DMS 273 (cell line): ENCODE data around the gene LCA5L.

ENCODE experiments used
- DNase-seq: peaks from one replicate; lab custom pipeline; 2025; ENCODE audit not compliant: unreplicated experiment; lab: John Stamatoyannopoulos, UW

LCA5L gene

DNA sequence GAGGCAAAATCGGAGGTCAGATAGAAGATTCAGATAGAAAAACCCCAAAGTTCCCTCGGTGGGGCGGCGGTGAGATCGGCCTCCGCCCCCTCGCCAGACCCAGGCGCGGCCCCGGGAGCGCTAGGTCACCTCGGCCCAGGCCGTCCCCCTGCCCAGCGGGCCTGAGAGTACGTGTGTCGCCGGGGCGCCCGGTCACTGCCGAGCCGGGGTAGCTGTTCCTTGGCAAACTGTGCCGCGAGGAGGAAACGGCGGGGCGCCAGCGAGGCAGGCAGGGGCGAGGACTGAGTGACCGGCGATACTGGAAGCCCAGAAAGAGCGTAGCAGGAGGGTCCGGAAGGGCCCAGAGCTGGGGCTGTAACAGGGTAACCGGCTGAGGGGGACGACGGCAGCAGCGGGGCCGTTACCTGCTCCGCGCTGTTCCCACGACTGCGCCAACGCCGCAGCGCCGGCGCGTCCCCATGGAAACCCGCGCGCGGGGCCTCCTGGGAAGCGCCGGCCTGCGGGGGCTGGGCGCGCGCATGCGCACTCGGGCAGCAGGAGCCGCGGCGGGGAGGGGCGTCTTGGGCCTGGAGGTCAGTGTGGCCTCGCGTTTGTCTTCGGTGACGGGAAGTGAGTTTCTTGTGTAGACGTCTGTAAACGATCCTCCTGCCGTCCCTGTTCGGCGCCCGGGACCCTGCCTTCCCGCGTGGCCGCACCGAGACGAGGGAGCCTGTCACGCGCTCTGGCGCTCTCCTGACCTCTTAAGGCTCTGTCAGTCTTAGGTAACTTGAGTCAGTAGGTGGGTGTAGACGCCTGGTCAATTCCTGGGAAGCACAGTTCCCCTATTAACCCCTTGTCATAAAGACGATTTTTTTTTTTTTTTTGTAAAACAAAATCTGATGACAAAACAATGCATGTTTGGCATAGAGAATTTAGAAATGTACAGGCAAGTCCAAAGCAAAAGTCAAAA lies at the start of gene LCA5L:
Gene LCA5L (minus strand): TSS at position 458 of the 949 bp plus-strand sequence. CDS start 17,285 bp downstream, outside the sequence.
- DNase-seq, result peak; percentile 97

DNA sequence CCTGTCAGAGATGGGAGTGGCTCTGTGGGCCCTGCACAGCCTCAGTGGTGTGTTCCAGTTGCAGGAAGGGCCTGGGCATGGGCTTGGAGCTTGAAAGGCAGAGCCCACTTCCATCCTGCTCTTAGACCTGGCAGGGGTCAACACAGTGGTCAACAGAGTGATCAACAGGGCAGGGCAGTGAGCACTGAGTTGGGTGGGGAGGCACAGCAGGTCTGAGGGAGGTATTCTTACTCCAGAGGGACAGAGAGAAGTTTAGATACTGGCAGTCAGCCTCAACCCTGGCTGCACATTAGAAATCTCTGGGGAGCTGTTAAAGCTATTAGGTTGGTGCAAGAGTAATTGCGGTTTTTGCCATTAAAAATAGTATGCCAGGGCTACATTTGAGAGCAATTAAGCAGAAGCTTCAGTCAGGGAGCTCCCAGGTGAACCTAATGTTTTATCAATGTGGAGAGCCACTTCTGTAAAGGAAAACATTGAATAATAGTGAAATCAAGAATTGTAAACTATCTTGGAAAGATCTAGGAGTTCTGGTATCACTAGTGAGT lies 43.9 kb upstream of the LCA5L start:
- DNase-seq, result peak; percentile 34

DNA sequence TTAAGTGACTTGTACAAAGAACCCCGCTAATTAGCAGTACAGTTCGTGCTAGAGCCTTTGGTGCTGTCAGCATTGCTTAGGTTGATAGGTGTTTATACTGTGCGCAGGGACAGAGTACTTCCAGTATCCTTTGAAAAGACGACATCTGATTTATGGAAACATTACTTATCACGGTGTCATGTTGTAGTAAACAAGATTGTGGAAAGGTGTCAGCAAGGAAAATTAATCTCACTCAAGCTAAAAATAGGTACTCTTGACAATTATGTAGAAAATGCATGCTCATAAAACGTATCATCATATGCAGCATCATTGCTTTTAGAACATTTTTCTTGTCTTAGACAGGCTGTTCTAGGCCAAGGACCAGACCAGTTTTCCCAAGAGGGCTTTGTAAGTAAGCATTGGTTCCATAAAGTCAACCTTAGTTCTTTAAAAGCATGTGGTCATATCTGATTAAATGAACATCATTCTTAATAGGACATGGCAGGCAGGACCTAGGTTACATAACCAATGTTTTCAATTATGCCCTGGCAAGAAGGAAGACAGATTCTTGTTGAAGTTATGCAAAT lies 39.2 kb upstream of the LCA5L start:
- DNase-seq, result no peak

DNA sequence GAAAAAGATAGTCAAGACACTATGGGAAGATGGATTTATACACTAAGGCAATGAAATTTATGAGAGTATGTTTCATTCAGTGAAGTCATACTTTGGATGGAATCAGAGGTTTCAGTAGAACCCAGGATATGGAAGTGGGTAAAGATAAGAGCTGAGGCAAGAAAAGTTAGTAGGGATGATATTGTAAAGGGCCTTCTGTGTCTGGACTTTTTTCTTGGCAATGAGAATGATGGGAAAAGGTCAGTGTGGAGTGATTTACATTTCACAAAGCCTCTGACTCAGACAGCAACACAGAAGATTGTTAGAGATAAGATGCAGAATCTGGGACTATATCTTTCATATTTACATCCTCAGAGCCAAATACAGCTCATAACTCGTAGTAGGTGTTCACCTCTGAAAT lies 38.3 kb upstream of the LCA5L start:
- DNase-seq, result no peak

DNA sequence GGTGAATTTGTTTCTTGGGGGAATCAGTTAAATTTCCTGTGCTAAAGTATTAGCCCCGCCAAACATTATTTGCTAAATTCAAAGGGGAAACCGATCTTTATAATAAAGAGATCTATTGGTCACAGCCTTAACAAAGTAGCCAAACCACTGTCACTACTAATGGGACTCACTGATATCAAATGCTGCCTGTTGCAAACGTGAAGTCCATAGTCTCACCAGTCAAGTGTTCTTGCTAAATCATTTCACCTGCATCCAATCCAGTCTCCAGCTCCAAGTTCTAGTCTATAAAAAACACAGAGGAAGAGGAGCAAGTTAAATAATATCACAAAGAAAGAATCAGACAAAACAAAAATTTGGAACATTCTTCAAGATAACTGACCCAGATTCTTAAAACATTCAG lies 36.3 kb upstream of the LCA5L start:
- no peak for DNase-seq

DNA sequence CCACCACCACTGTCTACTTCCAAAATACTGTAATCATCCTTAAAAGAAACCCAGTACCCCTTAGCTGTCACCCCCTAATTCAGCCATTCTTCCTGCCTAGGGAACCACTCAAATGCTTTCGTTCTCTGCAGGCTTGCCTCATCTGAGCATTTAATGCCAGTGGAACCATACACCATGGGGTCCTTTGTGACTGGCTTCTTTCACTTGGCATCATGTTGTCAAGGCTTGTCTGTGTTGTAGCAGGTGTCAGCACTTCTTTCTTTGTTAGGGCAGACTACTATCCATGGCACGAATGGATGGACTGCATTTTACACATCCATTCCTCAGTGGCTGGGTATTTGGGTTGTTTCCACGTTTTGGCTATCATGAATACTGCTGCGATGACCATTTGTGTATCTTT lies 34.7 kb upstream of the LCA5L start:
- no peak for DNase-seq

DNA sequence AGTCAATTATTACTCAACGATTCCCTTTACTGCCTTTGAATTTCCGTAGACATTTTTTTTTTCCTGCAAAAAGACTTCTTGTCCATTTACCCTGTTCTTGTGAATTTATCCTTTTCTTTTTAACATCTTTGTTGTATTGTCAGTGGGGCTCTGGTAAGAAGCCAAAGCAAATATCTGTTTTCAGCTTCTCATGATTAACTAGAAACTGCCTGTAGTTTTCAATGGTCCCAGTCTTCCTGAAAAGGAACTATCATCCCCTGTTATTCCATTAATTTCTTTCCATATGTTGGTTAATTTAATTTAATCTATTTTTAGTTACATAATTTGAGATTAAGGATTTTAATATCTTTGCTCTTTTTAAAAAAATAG lies 34.2 kb upstream of the LCA5L start:
- no peak for DNase-seq

DNA sequence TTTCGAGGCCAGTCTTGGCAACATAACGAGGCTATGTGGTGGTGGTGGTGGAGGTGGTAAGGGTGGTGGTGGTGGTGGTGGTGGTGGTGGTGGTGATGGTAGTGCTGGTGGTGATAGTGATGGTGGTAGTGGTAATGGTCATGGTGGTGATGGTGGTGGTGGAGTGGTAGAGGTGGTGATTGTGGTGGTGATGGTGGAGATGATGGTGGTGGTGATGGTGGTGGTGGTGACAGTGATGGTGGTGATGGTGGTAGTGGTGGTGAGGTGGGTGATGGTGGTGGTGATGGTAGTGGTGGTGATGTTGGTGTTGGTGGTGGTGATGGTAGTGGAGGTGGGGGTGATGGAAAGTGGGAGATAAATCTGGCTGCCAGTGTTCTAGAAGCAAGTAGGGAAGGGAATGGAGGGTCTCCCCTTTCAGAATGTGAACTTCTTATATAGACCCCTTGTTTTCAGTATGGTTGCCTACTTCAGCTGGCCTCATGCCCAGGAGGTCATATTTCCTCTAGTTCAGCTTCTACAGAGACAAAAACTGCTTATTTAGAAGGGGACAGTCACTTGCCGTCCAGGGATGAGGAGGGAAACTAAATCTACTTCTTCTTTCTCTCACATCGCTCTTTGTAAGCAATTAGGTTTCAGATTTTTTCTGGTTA lies 33.7 kb upstream of the LCA5L start:
- DNase-seq, result no peak

DNA sequence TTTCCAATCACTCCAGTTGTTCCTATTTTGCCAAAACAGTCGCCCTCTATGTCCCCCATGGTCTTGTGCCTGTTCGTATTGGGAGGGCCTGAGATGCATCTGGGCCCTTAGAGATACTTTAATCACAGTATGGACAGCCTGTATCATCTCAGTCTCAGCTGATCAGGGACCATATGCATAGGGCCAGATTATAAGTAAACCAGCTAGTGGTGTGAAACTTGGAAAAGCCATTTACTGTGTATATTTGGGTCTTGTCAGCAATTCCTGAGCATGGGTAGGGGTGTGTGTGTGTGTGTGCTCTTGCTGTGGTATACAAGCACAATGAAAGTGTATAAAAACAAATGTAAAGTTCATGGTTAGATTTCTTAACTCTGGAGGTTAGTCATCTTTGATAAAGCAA lies 29.0 kb upstream of the LCA5L start:
- no peak for DNase-seq

DNA sequence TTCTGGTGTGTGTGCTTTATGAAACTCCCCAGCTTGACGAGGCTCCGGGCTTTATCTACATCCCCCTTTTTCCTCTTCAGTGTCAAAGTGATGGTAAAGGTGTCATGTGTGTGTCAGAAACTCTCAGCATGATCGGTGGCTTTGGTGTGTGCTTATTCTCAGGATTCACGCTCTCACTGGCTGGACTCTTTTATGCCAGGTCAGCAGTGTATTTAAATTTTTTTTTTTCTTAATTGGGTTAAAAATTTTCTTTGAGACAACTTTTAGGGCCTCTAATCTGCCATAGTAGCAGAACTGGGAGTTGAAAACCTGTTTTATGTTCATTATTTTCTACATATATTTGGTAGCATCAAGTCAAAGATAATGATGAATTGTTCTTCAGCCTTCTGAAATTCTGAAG lies 27.2 kb upstream of the LCA5L start:
- DNase-seq, result no peak

DNA sequence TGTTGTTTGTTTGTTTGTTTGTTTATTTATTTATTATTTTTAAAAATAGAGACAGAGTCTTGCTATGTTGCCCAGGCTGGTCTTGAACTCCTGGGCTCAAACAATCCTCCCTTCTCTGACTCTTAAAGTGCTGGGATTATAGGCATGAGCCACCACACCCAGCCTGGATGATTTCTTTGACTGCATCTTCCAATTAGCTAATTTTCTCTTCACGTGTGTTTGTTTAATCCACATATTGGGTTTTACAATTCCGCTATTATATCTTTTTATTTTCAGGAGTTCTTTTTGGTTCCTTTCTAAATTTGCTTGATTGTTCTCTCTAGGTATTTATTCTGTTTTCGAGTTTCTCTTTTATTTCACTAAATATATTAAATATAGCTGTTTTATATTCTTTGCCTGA lies 26.0 kb upstream of the LCA5L start:
- no peak for DNase-seq

DNA sequence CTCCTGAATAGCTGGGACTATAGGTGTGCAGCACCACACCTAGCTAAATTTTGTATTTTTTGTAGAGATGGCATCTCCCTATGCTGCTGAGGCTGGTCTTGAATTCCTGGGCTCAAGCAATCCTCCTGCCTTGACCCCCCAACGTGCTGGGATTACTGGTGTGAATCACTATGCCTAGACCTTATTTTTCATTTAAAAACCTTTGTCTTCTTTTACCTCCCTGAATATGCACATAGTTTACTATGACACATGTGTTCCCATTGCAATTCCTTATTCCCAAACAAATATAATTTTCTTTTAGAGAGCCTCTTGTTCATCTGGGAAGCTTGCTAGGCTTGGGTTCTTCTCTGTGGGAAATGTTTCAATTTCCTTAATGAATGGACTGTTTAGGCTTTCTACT lies 23.0 kb upstream of the LCA5L start:
- no peak for DNase-seq

DNA sequence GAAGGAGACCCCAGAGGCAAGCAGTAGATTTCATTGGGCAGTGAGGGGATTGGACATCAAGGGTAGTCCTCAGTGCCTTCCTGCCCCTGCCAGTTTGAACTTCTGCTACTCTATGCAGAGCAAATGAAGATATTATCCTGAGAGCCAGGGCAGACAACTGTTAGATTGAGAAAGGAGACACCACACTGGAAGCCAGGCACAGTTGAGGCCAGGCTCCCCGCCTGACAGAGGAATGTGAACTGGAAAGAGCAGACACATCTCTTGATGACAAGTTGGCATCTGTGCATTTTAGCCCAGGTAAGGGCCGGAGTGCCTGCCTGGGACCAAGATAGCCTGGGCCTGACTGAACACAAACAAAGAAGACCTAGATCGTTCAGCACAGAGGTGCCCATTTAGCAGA lies 22.2 kb upstream of the LCA5L start:
- DNase-seq, result no peak

DNA sequence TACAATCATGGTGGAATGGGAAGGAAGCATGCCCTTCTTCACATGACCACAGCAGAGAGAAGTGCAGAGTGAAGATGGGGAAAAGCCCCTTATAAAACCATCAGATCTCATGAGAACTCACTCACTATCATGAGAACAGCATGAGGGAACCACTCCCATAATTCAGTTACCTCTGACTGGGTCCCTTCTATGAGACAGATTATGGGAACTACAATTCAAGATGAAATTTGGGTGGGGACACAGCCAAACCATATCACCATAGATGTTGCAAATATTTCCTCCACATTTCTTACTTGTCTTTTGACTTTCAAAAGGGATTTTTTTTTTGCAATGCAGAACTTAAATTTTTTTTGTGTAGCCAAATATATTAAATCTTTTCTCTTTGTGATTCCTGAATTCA lies 21.0 kb upstream of the LCA5L start:
- DNase-seq, result no peak

DNA sequence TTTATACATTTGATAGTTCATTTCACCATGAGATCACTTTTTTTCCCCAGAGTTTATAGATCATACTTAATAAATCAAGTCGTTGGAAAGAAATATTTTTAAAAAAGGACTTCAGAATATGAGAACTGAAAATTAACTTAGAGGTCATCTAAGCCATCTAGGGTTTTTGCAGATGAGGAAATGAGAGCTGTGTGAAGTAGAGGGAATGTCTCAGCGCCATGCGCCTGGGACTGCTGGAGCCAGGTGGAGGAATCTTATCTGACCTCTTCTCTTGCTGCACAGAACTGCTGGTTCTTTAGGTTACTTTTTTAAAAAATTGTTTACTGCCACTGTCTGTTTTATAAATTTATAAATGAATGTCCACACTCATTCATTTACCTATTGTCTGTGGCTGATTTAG lies 17.7 kb upstream of the LCA5L start:
- DNase-seq, result no peak

DNA sequence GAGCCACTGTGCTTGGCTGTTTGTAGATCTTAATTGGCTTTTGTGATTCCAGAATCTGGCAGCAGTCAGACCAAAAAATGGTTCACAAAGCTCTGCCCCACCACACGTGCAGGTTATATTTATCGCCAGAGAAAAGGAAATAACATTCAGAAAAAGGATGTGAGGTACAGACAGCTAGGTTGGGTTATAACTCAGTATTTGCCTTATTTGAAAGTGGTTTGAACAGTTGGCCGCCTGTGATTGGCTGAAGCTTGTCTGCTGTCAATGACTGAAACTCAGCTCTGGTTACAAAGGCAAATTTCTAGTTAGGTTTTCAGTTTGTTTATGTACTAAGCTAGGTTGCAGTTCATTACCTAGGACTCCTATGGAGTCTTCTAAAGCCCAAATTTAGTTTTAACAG lies 15.8 kb upstream of the LCA5L start:
- no peak for DNase-seq

DNA sequence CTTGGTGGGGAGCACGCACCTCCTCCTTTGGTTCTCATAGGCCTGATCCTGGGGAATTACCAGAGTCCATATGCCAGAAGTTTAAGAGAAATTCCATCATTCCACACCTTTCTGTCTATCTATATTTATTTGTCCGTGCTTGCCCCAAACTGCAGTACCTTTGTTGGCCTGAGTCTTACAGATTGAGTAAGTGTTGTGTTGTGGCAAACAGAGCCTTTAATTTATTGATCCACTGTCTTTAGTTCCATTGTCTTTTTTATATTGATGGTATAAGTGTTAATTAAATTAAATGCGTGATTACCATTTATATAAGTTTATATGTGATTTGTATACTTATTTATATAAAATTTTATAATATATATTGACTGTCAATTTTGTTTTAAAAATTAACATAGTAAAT lies 11.1 kb upstream of the LCA5L start:
- DNase-seq, result peak; percentile 30

DNA sequence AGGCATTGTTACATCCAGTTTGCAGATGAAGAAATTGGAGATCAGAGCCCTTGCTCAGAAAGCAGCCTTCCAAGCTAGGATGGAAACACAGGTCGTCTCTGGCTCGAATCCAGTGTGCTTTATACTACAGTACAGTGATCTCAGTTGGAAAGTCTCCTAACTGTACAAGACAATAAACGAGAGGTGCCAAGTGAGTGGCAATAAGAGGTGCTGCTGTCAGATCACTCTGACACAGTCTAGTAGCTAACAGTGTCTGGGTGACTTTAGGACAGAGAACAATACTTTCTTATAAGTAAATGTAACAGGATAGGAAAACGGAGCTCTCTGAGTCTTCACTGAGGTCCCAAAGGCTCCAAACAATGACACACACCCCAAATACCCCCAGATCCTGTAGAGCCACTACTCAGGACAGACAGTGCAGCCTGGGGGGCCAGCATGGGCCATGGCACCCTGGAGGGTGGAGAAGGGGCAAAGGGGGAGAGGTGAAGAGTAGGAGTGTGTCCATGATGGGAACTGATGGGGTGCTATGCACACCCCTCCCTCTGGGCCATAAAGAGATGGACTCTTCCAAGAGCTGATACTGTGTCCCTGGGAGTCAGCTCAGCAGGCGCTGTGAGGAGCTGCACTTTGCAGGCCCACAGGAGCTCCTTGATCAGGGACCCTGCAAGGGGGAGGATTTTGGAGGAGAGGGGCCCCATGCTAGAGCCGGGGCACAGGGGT lies 9.5 kb upstream of the LCA5L start:
- DNase-seq, result no peak

DNA sequence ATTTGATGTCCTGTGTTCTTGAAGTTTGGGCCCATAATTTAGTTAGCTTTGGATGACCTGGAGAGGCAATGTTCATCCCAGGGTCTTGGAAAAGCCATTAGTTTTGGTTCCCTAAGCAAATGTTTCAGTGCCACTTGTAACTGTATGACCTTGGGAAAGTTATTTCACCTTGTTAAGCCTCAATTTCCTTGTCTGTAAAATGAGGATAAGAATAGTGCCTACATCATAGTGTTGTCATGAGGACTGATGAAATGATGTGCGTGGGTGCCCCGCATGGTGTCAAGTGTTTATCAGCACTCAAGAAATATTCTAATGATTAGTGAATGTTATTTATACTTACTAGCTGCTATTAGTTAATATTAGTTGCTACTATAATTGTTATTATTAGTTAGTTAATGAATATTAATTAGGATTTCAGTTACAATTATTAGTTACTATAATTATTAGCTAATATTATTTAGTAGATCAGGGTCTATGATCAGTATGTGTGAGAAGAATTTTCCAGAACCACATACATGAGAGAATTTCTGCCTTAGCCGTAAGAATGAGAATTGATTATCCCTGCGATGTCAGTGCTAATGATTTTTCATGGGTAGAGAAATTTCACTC lies 8.1 kb upstream of the LCA5L start:
- DNase-seq, result no peak

DNA sequence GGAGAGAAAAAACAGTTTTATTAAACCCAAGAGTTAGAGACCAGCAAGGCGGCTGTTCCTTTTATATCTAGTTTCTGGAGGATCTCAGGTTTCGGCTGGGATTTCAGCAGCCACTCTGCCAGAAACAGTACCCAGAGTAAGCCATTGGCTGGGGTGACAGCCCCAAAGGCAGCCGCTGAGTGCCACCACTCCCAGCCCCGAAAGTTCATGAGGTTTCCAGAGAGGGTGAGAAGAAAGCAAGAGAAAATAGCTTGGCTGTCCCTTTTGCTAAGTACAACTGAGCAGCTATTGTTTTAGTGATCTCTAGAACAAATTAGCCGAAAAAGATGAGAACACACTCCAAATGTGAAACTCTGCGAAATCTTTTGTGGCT lies 7.4 kb upstream of the LCA5L start:
- no peak for DNase-seq
